Fibroblast of lung (primary cell): ENCODE results near the gene SGO2. TPM values are rescaled to one million over a fixed set of nuclear protein-coding genes. Genes with fewer than 3 reads are reported as not detected.

Experiments
- DNase-seq, 2 donors: peaks; one replicate each; pipeline versions ENCODE4 v3.0.0 to v3.0.0-alpha.2; 2010; ENCODE audit warnings: low read depth in 2 of 2
- H2AFZ ChIP-seq: 2 replicates; pipeline ENCODE4 v1.5.1; 2012; ENCODE audit warnings: low read length, control low read depth, inconsistent platforms
- H3K27ac ChIP-seq: 2 replicates; pipeline ENCODE4 v1.5.1; 2011; ENCODE audit warnings: low read length, control low read depth; ENCODE audit not compliant: insufficient read depth
- H3K27me3 ChIP-seq: 2 replicates; pipeline ENCODE4 v1.5.1; 2011; ENCODE audit warnings: mild to moderate bottlenecking, low read length; ENCODE audit not compliant: control insufficient read depth, insufficient read depth
- H3K36me3 ChIP-seq: 2 replicates; pipeline ENCODE4 v1.5.1; 2011; ENCODE audit warnings: low read length; ENCODE audit not compliant: control insufficient read depth, insufficient read depth
- H3K4me1 ChIP-seq: 2 replicates; pipeline ENCODE4 v1.5.1; 2011; ENCODE audit warnings: low read length; ENCODE audit not compliant: control insufficient read depth, insufficient read depth; ENCODE audit errors: extremely low read depth
- H3K4me2 ChIP-seq: 2 replicates; pipeline ENCODE4 v1.5.1; 2011; ENCODE audit warnings: low read length, control low read depth; ENCODE audit not compliant: insufficient read depth; ENCODE audit errors: extremely low read depth
- H3K4me3 ChIP-seq, 4 experiments: fragments of 200-600 bp in 1 of 4; sonication (generic) in 1 of 4; replicated peaks in 1 of 4; 2 replicates each; pipeline ENCODE4 v1.5.1; 2011 to 2016; ENCODE audit warnings: low read length in 4 of 4, low read depth in 3 of 4, mild to moderate bottlenecking in 3 of 4, control low read depth in 2 of 4, inconsistent platforms in 1 of 4, mixed read lengths in 1 of 4; ENCODE audit not compliant: insufficient read depth in 1 of 4; ENCODE audit errors: control extremely low read depth in 1 of 4
- H3K79me2 ChIP-seq: 2 replicates; pipeline ENCODE4 v1.5.1; 2012; ENCODE audit warnings: mild to moderate bottlenecking, low read length, inconsistent platforms; ENCODE audit not compliant: control insufficient read depth, insufficient read depth
- H3K9ac ChIP-seq: 2 replicates; pipeline ENCODE4 v1.5.1; 2011; ENCODE audit warnings: mild to moderate bottlenecking, low read length, control low read depth; ENCODE audit not compliant: insufficient read depth
- H3K9me3 ChIP-seq: 2 replicates; pipeline ENCODE4 v1.5.1; 2012; ENCODE audit warnings: low read depth, low read length; ENCODE audit not compliant: control insufficient read depth, insufficient read depth
- H4K20me1 ChIP-seq: 2 replicates; pipeline ENCODE4 v1.5.1; 2011; ENCODE audit warnings: low read length; ENCODE audit not compliant: control insufficient read depth, insufficient read depth; ENCODE audit errors: extremely low read depth
- CTCF ChIP-seq, 2 donors: IDR thresholded peaks in 1 of 2; conservative IDR thresholded peaks in 1 of 2; 1 replicate in 1 of 2; 2 replicates in 1 of 2; pipeline ENCODE4 v1.5.1; 2011 to 2012; ENCODE audit warnings: low read length in 2 of 2, control low read depth in 1 of 2, inconsistent platforms in 1 of 2, low read depth in 1 of 2, mild to moderate bottlenecking in 1 of 2
- EZH2 ChIP-seq: IDR thresholded peaks from 2 replicates; pipeline ENCODE4 v1.5.1; 2012; ENCODE audit warnings: low read length, control low read depth, mild to moderate bottlenecking; ENCODE audit errors: missing control alignments
- polyA plus RNA-seq, 2 donors: library from polyadenylated mRNA; depleted of rRNA in 1 of 2; stranded (reverse) in 1 of 2; unstranded in 1 of 2; fragments of >200 nt; gene quantifications; 2 replicates each; pipeline ENCODE4 v1.2.1, GENCODE V29; 2011 to 2012; ENCODE audit warnings: missing spikeins in 1 of 2
- total RNA-seq: library from RNA; depleted of rRNA; stranded (reverse); fragments of >200 nt; gene quantifications from 2 replicates; pipeline ENCODE4 v1.2.1, GENCODE V29; 2014

SGO2 gene
- total and polyA plus RNA-seq, 2 donors (not counting 1 experiment from before 2014, with no cell fraction given): 5.4 to 6.9 TPM

DNA sequence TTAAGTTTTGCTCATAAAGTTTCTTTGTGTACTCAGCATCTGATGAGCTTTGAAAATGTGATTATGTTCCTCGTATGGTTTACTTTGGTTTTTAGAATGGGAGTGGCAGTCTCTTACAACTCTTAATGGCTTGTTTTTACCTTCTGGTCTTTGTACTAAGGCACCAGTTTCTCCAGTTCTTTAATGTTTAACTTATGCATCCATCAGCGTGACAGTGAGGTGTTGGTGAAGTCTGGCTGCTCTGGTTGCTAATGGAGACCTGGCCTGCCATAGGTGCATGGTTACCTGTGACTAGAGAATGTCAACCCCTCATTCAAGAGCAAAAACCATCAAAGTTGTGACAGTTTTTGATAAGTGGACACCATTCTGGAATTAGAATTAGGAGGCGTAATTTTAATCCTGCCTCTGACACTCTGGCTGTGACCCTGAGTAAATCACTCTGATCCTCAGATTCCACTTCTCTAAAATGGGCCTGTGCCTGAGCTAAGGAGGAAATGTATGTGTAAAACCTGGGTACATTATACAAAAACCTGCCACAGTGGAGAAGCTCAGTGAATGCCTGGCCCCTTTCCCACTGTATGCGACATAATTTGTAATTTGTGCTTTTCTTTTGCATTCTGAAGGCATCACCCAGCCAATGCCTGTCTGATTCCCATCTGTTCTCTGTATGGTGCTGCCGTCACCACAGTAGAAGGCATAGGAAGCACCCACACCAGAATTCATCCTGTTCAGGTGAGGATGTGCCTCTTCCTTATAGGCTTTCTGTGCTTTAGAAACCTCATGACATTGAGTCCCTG, 71.0 kb downstream of the SGO2 start:
- no peaks in the 10 kb centered on the region for H3K27me3 ChIP-seq
- no peaks in the 10 kb centered on the region for H4K20me1 ChIP-seq
- H3K9ac ChIP-seq: no peak overlapping the region
- TF ChIP-seq EZH2 (no peak), CTCF (conservative IDR thresholded peaks at IDR 0.05 in 1 of 2, IDR thresholded peaks at IDR 0.05 in 1 of 2; ENCODE audit: low read depth in 1 of 2, low read length in 2 of 2) (no peak)
- H3K4me2 ChIP-seq: no peak overlapping the region
- H3K9me3 ChIP-seq: no peaks in the 10 kb centered on the region
- no peaks in the 10 kb centered on the region for H3K36me3 ChIP-seq
- H2AFZ ChIP-seq: no peak overlapping the region
- no peak for DNase-seq
- H3K4me3 ChIP-seq: no peak overlapping the region
- H3K27ac ChIP-seq: no peak overlapping the region
- H3K79me2 ChIP-seq: no peaks in the 10 kb centered on the region
- H3K4me1 ChIP-seq: no peaks in the 10 kb centered on the region

- Histone ChIP-seq H3K79me2 (no peaks in the 10 kb centered on the region), H3K9ac (no peak overlapping the region), H3K27me3 (no peaks in the 10 kb centered on the region), H3K4me2 (no peak overlapping the region), H3K9me3 (no peaks in the 10 kb centered on the region), H3K27ac (no peak overlapping the region), H3K4me3 (no peak overlapping the region), H4K20me1 (no peaks in the 10 kb centered on the region), H2AFZ (no peak overlapping the region), H3K4me1 (peaks cover 6% of the 10 kb centered on the region), H3K36me3 (no peaks in the 10 kb centered on the region)
- no peak for DNase-seq
- TF ChIP-seq CTCF (conservative IDR thresholded peaks at IDR 0.05 in 1 of 2, IDR thresholded peaks at IDR 0.05 in 1 of 2; ENCODE audit: low read depth in 1 of 2, low read length in 2 of 2) (no peak), EZH2 (no peak)
These were observed 73.2 kb downstream of the SGO2 start for GRCh38 chr2:200599206-200599605.

DNA sequence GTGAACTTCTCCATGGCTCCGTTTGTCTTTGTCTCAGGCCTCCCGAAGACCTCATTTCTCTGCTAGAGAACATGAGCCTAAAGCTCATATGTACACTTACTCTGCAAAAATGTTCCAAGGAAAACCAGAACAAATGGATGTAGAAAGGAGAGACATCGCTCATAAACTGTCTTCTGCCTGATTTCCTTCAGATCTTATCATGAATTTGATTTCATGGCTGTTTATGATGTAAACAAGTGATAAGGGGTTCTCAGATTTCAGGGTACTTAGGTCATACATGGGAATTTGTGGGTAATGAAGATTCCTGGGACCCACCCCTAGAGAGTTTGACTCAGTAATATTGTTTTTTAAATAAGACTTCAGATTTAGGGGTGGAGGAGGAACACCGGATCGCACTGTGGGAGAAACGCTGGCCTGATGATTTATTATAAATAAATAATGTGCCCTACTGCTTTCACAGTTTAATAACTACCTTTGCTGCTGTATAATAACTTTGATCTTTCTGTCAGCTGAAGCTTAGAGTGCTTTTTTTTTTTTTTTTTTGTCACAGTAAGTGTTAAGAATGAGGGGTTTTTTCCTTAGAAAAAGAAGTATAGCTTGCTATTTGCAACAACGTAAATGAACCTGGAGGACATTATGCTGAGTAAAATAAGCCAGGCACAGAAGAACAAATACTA, 74.7 kb downstream of the SGO2 start:
- Histone ChIP-seq H3K4me3 (no peak overlapping the region), H3K79me2 (no peaks in the 10 kb centered on the region), H2AFZ (no peak overlapping the region), H3K9me3 (no peaks in the 10 kb centered on the region), H3K9ac (no peak overlapping the region), H3K4me2 (no peak overlapping the region), H4K20me1 (no peaks in the 10 kb centered on the region), H3K36me3 (no peaks in the 10 kb centered on the region), H3K4me1 (peaks cover 12% of the 10 kb centered on the region), H3K27ac (no peak overlapping the region), H3K27me3 (no peaks in the 10 kb centered on the region)
- no peak for TF ChIP-seq CTCF (conservative IDR thresholded peaks at IDR 0.05 in 1 of 2, IDR thresholded peaks at IDR 0.05 in 1 of 2; ENCODE audit: low read depth in 1 of 2, low read length in 2 of 2)
- no peak for TF ChIP-seq EZH2
- DNase-seq: peak; percentile 66 to 82
